Right lobe of liver (tissue), 4 donors: ENCODE results near the gene RELCH.

Experiments
- CTCF ChIP-seq, 4 donors: fragments of 200-600 bp in 3 of 4; fragments of 450-650 bp in 1 of 4; IDR thresholded peaks; one replicate each; pipeline versions ENCODE4 v1.5.1 to v1.8.0; 2016 to 2022; ENCODE audit warnings: antibody characterized with exemption in 4 of 4, mild to moderate bottlenecking in 2 of 4
- POLR2A ChIP-seq: fragments of 450-650 bp; IDR thresholded peaks from one replicate; pipeline ENCODE4 v1.6.1; 2017; ENCODE audit warnings: antibody characterized with exemption, mild to moderate bottlenecking
- donor health status: DM: no; HTN: no; CAD: no.
- donor health status: DM: no; HTN: no; CAD: no.
- donor health status: DM: no; HTN: yes; CAD: no.

GRCh38 chr18:62239475-62239874 lies 52.4 kb downstream of the RELCH start:
- no peak for TF ChIP-seq CTCF (IDR thresholded peaks at IDR 0.05)
- no peak for TF ChIP-seq POLR2A
